Measurements from ENCODE around the gene LONP1.
"Not testable (repeated sequence)": the region's sequence is repeated elsewhere in the genome, so short reads cannot be mapped to it uniquely, and the experiment has no call there.

The LONP1 gene

DNA sequence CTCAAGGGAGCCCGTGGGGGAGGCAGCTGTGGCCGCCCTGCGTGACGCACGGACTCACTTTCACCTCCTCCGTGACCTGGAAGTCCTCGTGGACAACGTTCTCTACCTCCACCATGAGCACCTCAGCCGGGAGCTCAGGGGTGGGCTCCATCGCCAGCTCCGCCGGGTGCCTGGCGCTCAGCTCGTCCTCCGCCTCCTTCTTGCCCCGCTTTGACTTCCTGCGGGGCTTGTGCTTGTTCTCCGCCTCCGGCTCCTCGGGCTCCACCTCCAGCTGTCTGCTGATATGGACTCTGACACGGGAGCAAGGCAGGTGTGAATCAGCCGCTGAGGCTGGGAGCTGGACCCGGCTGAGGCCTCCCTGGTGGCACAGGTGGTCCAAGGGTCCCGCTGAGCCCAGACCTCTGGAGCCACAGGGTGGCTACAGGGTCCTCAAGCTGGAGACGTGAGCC lies 8.2 kb downstream of the LONP1 start:
- no peak overlapping the region for H3K4me3 ChIP-seq (ENCODE audit: low read depth, low read length)
- no peak for DNase-seq (ENCODE audit: low read depth)
- TF ChIP-seq, protein P1, sequence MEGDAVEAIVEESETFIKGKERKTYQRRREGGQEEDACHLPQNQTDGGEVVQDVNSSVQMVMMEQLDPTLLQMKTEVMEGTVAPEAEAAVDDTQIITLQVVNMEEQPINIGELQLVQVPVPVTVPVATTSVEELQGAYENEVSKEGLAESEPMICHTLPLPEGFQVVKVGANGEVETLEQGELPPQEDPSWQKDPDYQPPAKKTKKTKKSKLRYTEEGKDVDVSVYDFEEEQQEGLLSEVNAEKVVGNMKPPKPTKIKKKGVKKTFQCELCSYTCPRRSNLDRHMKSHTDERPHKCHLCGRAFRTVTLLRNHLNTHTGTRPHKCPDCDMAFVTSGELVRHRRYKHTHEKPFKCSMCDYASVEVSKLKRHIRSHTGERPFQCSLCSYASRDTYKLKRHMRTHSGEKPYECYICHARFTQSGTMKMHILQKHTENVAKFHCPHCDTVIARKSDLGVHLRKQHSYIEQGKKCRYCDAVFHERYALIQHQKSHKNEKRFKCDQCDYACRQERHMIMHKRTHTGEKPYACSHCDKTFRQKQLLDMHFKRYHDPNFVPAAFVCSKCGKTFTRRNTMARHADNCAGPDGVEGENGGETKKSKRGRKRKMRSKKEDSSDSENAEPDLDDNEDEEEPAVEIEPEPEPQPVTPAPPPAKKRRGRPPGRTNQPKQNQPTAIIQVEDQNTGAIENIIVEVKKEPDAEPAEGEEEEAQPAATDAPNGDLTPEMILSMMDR (IDR thresholded peaks at IDR 0.05; ENCODE audit: low read depth, low read length, missing control alignments): no peak

DNA sequence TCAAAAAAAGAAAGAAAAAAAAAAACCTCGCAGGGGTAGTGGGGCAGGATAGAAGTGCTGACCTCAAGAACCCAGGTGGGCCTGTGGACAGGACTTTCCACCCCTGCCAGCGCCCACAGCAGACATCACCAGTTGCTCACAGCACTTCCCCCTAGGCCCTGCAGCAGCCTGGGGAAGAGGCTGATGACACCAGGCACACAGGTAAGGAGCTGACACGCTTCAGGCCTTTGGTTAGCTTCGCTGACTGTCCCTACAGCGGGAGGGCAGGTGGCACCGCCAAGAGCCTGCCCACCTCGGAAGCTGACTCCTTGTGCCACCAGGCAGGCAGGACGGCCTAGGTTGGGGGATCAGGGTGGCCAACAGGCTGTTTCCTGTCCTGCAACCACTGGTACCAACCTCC lies 8.9 kb downstream of the LONP1 start:
- no peak for DNase-seq (ENCODE audit: low read depth)
- H3K4me3 ChIP-seq (ENCODE audit: low read depth, low read length): no peak overlapping the region
- TF ChIP-seq, protein P1 (IDR thresholded peaks at IDR 0.05; ENCODE audit: low read depth, low read length, missing control alignments): no peak

GRCh38 chr19:5707576-5708575 lies 12.1 kb downstream of the LONP1 start:
- no peak overlapping the region for H3K4me3 ChIP-seq (ENCODE audit: low read depth, low read length)
- TF ChIP-seq, protein P1 (IDR thresholded peaks at IDR 0.05; ENCODE audit: low read depth, low read length, missing control alignments): no peak
- DNase-seq (ENCODE audit: low read depth): no peak

DNA sequence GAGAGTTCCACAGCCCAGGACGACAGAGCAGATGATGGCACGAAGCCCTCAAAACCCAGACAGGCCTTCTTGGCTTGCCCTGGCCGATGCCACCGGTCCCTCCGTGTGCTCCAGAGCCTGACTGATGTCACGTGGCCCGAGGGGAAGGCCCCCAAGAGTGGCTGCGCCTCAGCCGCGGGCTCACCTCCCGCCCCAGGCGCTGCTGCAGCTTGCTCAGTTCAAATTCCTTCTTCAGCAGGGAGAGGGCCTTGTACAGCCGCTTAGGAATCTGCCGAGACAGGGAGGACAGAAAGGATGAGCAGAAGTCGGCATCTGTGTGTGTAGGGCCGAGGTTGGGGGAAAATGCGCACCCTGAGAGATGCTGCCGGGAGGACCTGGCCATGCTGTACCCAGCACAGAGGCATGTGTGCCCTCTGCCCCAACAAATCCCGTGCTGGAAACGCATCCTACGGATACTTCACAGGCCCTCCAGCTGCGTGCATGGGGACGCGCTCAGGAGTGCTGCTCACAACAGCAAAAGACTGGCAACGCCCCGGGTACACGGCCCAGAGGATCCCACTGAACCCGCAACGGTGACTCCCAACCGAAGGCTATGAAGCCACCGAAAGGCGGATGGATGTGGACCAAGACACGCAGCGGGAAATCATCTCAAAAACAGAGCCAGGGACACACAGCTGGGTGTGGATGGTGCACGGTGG lies 12.9 kb downstream of the LONP1 start:
- TF ChIP-seq, protein P1 (IDR thresholded peaks at IDR 0.05; ENCODE audit: low read depth, low read length, missing control alignments): no peak
- DNase-seq (ENCODE audit: low read depth): no peak
- no peak overlapping the region for H3K4me3 ChIP-seq (ENCODE audit: low read depth, low read length)

- TF ChIP-seq, protein P1 (IDR thresholded peaks at IDR 0.05; ENCODE audit: low read depth, low read length, missing control alignments): no peak
- no peak overlapping the region for H3K4me3 ChIP-seq (ENCODE audit: low read depth, low read length)
- DNase-seq (ENCODE audit: low read depth): no peak
Measured at GRCh38 chr19:5705552-5705951, 14.4 kb downstream of the LONP1 start.

- DNase-seq (ENCODE audit: low read depth): no peak
- TF ChIP-seq, protein P1 (IDR thresholded peaks at IDR 0.05; ENCODE audit: low read depth, low read length, missing control alignments): no peak
- H3K4me3 ChIP-seq (ENCODE audit: low read depth, low read length): no peak overlapping the region
Measured at GRCh38 chr19:5703819-5704818, 15.8 kb downstream of the LONP1 start.

- H3K4me3 ChIP-seq (ENCODE audit: low read depth, low read length); DNase-seq (ENCODE audit: low read depth): not testable (repeated sequence)
Measured at GRCh38 chr19:5702053-5702410, 17.9 kb downstream of the LONP1 start.
